GM19025 (cell line): ENCODE data around the gene EML4.

Experiments used
- ATAC-seq: cut with Tn5 transposase; IDR thresholded peaks from one replicate; pipeline ENCODE4 v1.9.1; 2021; ENCODE audit warnings: mild to moderate bottlenecking, low read depth, moderate library complexity; ENCODE audit not compliant: unreplicated experiment

EML4 gene

GRCh38 chr2:42192010-42192373 is 22.8 kb downstream of the EML4 start:
- no peak for ATAC-seq

- no peak for ATAC-seq
Measured at GRCh38 chr2:42192652-42193566, 23.8 kb downstream of the EML4 start.

GRCh38 chr2:42193722-42194187 is 24.6 kb downstream of the EML4 start:
- ATAC-seq, result no peak

- no peak for ATAC-seq
Measured at GRCh38 chr2:42194428-42194827, 25.3 kb downstream of the EML4 start.

GRCh38 chr2:42195559-42195958 is 26.4 kb downstream of the EML4 start:
- no peak for ATAC-seq

GRCh38 chr2:42196070-42196402 is 26.9 kb downstream of the EML4 start:
- no peak for ATAC-seq

- no peak for ATAC-seq
Measured at GRCh38 chr2:42196403-42197267, 27.5 kb downstream of the EML4 start.

GRCh38 chr2:42197792-42198191 is 28.6 kb downstream of the EML4 start:
- no peak for ATAC-seq

GRCh38 chr2:42198466-42198865 is 29.3 kb downstream of the EML4 start:
- ATAC-seq, result no peak

- ATAC-seq, result no peak
Measured at GRCh38 chr2:42199002-42199401, 29.8 kb downstream of the EML4 start.

GRCh38 chr2:42199626-42200025 is 30.5 kb downstream of the EML4 start:
- no peak for ATAC-seq

- ATAC-seq, result no peak
Measured at GRCh38 chr2:42200926-42201855, 32.0 kb downstream of the EML4 start.

GRCh38 chr2:42202634-42203008 is 33.5 kb downstream of the EML4 start:
- no peak for ATAC-seq

- ATAC-seq, result no peak
Measured at GRCh38 chr2:42203792-42204191, 34.6 kb downstream of the EML4 start.

GRCh38 chr2:42205337-42205736 is 36.2 kb downstream of the EML4 start:
- no peak for ATAC-seq

- ATAC-seq, result no peak
Measured at GRCh38 chr2:42207826-42208225, 38.7 kb downstream of the EML4 start.

- ATAC-seq, result no peak
Measured at GRCh38 chr2:42210203-42210602, 41.0 kb downstream of the EML4 start.

GRCh38 chr2:42211291-42211690 is 42.1 kb downstream of the EML4 start:
- no peak for ATAC-seq

- no peak for ATAC-seq
Measured at GRCh38 chr2:42214669-42215068, 45.5 kb downstream of the EML4 start.

GRCh38 chr2:42216694-42217093 is 47.5 kb downstream of the EML4 start:
- no peak for ATAC-seq

- ATAC-seq, result no peak
Measured at GRCh38 chr2:42217307-42217706, 48.2 kb downstream of the EML4 start.
